GM08714 (cell line): Measurements from ENCODE around the gene CHN2.

Source experiments
- H3K4me3 ChIP-seq: fragments of 200-500 bp; sonication (Bioruptor generic); 2 replicates; pipeline ENCODE4 v1.5.1; 2014; ENCODE audit warnings: mild to moderate bottlenecking, low read length, inconsistent platforms
- ZNF274 ChIP-seq: IDR thresholded peaks from 2 replicates; pipeline ENCODE4 v1.6.1; 2012; ENCODE audit warnings: mild to moderate bottlenecking, low read depth, low read length

CHN2 gene

DNA sequence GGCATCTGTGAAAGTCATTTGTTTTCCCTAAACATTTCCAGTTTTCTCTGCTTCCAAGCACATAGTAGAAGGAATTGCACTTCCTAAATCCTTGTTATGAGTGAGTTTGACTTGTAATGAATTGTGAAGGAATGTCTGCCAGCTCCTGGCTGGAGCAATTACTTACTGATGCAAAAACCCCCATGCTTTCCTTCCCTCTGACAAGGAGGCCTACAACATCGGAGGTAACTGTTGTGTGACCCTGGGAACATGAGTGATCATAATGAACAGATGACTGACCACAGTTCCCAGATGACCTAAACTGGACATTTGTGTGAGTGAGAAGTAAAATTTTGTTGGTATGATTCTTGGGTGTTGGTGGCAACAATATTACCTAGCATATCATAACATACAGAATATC is 26.9 kb upstream of the CHN2 start:
- H3K4me3 ChIP-seq = no peak overlapping the region
- no peak for TF ChIP-seq ZNF274

DNA sequence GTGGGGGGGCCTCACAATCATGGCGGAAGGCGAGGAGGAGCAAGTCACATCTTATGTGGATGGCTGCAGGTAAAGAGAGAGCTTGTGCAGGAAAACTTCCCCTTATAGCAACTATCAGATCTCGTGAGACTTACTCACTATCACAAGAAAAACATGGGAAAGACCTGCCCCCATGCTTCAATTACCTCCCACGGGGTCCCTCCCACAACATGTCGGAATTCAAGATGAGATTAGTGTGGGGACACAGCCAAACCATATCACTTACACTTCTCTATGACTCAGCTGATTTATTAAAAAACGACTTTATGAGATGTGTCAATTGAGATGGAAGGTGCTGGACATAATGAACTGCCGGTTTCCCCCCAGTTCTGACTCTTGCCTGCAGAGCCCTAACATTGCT is 23.8 kb upstream of the CHN2 start:
- no peak for TF ChIP-seq ZNF274
- no peak overlapping the region for H3K4me3 ChIP-seq

DNA sequence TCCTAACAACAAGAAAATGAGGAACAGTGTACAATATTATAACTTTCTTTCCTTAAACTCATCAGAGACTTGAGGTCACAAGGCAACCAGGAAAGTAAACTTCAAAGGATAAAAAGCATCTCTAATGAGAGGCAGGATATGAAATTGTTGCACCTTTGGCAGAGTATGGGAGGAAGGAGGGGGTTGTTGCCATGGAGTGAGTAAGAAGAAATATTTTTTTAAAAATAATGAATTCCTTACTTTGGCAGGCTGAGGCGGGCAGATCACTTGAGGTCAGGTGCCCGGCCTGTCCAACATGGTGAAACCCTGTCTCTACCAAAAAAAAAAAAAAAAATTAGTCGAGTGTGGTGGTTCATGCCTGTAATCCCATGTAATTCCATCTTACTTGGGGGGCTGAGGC is 21.1 kb upstream of the CHN2 start:
- no peak overlapping the region for H3K4me3 ChIP-seq
- TF ChIP-seq ZNF274 = no peak

DNA sequence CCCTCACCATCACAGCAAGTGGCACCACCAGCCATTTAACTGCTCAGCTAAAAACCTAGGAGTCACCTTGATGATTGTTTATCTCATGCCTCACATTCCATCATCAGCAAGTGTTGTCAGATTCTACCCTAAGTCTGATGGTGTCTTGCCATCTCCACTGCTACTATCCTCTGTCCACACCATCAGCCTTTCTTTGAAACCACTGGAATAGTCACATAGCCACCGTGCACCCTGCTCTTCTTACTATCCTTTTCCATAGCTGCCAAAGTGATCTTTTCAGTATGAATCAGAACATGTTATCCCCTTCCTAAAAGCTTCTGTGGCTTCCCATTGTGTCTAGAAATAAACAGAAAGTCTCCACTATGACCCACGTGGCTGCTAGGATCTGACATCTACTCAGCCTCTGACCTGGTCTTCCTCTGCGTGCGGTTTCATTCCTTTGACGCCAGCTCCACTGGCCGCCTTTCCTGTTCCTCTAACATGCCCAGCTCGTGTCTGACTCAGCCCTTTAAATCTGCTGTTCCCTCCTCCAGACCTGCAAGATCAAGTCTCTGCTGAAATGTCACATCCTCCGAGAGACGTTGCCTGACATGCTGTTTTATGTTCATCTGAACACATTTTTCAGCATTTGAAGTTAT is 16.5 kb upstream of the CHN2 start:
- no peak overlapping the region for H3K4me3 ChIP-seq
- no peak for TF ChIP-seq ZNF274

DNA sequence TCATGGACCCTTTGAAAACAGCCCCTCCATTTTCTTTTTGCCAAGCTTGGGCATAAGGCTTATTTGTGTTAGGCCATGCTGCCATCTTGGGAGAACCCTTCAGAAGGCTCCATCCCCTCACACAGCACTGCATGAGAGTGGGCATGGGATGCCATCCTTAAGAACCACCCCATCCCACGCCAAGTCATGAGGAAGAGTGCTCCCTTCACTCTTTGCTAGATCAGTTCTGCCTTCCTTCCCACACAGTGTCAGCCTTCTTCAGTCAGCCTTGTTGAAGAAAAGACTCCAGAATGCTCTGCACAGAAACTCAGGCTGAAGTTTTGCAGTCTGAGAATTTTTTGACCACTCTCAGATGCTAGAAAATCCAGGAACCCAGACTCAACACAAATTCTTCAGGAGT is 15.5 kb upstream of the CHN2 start:
- H3K4me3 ChIP-seq = no peak overlapping the region
- no peak for TF ChIP-seq ZNF274

DNA sequence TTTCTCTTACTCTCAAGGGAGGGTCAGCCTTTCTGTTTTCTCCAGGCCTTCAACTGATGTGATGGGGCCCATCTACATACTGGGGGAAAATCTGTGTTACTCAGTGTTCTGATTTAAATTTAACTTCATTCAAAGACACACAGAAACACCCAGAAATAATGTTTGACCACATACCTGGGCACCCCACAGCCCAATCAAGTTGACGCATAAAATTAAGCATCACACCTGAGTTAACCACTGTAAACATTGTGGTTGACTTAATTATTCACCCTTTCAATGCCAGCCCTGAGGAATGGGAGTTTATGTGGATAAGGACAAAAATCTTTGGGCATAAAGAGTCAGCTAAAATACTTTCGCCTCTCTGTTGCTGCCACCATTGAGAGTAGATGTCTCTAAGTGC is 10.0 kb upstream of the CHN2 start:
- TF ChIP-seq ZNF274 = no peak
- no peak overlapping the region for H3K4me3 ChIP-seq

DNA sequence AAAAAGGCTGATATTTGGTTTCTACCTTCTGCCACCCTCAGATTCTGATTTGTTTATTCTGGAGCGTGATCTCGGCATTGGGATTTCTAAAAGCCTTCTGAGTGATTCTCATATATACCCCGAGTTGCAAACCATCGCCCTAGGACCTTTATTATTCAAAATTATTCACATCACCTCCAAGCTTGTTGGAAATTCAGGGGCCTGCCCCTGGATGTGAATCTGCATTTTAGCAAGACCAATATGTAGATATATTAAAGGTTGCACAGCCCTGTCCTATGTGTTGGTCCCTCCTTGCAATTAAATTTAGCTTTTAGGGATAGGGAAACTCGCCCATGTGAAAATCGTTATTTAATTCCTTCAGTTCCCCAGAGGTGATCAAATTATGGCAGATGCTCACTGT is 9.0 kb upstream of the CHN2 start:
- TF ChIP-seq ZNF274 = no peak
- H3K4me3 ChIP-seq = no peak overlapping the region

DNA sequence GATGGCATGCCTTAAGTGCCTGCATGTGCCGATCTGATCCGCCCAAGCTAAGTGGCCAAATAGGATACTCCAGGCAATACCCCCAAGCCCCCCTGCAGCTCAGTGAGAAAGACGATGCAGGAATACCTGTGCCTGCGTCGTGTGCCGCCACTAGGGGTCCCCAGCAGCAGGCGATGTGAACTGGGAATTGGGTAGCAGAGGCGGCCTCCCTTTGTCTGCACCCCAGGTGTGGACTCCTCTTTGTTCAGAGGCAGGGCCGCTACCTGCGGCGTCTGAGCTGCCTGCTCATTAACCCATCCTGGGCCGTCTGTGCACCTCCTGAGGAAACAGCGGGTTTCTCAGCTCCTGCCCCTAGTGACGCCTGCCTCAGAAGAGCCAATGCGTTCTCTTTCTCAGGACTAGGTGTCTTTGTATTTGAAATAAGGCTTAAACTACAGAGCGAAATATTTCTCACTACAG is 4.8 kb upstream of the CHN2 start:
- no peak overlapping the region for H3K4me3 ChIP-seq
- no peak for TF ChIP-seq ZNF274

DNA sequence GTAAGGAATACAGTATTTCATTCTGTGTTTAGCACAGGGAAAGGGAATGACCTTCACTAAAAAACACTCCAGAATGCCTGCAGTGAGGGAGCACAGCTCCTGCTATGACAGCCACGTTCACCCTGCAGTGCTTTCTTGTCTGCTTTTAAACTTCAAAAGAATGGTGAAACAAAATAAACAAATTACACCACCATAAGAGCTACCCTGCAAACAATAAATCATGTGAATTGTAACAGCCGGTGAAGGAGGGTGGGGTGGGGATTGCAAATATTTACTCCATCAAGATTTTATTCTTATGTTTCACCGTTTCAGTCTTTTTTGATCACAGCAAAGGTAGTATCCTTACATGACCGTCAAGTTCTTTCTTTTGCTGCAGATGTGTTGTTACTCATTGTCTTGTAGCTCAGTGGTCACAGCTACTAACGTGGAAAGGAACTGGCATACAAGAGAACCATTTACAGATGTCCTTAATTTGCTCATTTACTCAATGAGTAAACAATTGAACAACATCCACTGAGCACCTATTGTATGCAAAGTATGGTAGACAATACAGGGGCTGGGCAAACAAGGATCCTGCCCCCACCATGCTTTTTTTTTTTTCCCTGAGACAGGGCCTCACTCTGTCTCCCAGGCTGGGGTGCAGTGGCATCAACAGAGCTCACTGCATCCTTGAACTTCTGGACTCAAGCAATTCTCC is 4.1 kb upstream of the CHN2 start:
- TF ChIP-seq ZNF274 = no peak
- H3K4me3 ChIP-seq = no peak overlapping the region

DNA sequence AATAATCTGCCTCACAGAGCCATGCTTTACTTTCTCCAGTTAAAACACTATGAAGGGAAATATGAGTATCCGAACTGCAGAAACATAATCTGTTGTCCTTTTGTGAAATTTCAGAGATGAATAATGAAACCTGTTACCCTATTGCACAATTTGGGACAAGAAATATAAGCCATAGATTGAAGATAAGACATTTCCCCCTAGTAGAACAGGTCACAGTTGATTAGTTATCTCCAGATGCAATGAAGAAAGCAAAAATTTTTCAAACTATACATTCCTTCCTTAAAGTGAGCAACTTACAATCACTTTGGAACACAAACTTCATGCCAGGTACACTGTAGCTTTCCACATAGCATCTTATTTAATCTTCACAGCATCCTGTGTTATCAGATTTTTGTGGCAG is 2.3 kb upstream of the CHN2 start:
- TF ChIP-seq ZNF274 = no peak
- no peak overlapping the region for H3K4me3 ChIP-seq

DNA sequence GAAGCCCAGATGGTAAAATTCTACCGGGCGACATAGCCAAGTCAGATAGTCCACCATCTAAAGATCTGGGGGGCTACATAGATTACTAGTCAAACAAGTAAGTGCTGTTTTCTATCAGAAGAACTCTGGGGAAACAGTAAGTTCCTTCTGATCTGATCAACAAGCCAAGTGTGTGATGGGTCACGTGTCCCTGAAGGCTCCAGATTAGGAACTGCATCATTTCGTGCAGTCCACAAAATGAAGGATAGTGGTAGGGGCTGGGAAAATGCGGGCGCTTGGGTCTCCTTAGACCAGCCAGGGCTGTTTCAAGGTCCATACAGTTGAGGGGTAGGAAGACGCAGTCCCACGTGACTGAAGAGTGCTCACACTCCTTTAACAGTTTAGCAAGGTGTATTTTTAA is 1.8 kb upstream of the CHN2 start:
- H3K4me3 ChIP-seq = no peak overlapping the region
- no peak for TF ChIP-seq ZNF274

DNA sequence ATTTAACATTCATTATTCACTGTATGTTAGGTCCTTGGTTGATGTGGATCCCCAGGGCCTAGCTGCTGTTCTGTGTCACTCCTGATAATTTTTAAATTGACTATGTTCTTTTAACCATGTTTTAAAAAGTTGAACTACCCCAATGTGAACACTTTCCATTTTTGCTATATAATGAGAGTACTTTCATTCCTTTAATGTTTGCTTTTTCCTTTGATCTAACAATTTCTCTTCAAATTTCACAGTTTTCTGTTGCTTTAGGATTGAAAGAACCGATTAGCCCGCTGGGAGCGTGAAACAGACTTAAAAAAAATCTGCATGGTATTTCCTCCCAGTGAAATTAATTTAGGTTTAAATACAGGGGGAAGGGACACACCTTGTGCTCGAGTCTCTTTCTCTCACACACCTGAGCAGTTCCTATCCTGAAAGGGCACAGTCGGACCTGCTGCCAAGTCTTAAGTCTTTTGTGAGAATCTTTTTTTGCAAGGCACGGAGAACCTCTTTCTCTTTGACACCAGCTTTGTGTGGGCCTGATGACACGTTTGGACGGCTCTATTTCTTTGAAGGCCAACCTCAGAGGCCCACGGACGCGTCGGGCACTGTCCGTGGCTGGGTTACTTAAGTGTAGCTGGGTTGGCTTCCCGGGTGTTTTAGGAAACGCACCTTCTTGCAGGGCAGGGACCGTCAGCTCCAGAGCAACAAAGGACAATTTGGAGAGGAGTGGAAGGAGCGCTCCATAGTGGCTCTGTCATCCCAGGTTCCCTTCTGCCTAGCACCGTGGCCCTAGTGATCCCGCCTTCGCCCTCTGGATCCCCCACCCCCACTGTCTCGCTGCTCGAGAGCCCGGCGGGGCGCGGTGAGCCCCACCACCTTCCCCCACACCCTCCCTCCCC is 1.0 kb upstream of the CHN2 start:
- no peak overlapping the region for H3K4me3 ChIP-seq
- TF ChIP-seq ZNF274 = no peak

DNA sequence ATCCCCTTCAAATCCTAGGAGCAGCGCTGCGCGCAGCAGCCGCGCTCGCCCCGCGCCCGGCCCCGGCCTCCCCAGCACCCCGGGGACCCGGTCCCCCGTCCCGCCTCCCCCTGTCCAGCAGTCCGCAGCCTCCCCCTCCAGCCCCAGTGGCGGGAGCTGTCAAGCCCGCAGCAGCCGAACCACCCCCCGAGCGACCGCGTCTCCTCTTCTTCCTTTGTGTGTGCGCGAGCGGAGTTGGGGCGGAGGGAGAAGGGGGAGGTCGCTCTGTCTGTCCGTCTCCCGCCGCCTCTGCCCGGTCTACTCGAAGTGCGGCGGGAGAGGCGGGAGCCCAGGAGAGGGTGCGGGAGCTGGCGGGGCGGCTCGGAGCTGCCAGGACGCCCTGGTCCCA is 375 bp upstream of the CHN2 start:
- no peak for TF ChIP-seq ZNF274
- H3K4me3 ChIP-seq = peak overlapping the region; percentile 51

DNA sequence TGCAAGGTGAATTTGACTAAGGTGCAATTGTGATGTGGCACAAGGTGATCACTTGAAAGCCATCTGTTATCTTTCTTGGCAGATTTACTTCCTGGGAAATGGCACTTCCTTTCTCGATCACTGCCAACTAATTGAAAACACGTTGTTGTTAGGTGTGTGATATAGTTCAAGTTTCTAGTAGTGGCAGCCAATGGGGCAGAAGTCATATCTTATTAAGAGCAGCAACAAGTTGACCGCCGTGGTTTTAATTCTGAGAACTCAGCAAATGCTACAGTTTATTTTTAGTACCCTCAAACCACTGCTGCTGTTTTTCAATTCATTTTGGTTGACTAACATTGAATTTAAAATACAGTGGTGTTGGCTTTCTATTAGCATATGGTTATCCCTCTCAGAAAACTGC is 1.6 kb downstream of the CHN2 start:
- H3K4me3 ChIP-seq = no peak overlapping the region
- no peak for TF ChIP-seq ZNF274

DNA sequence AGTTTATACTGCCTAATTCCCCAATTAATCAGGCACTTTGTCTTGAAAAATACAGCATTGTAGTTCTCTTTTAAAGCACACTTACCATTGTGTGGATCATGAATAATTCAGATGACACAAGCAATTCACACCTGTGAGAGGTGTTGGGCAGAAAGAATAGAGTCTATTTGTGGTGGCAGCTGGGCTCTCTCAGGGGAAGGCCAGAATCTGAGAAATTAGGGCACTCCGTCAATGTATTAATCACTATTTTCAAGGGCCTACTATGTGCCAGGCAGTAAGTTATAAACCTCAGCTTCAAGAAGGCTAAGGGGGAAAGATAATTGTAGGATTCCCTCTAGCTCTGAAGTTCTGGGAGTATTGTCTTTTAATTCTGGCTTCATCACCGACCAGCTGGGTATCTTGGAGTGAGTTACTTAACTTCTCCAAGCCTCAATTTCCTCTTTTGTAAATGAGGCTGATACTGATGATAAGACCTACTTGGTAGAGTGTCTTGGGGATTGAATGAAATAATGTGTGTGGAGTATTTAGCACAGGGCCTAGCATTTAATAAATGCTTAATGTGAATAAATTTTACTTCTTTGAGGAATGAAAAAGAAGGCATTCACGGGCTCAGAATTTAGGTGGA is 2.5 kb downstream of the CHN2 start:
- no peak for TF ChIP-seq ZNF274
- H3K4me3 ChIP-seq = no peak overlapping the region

DNA sequence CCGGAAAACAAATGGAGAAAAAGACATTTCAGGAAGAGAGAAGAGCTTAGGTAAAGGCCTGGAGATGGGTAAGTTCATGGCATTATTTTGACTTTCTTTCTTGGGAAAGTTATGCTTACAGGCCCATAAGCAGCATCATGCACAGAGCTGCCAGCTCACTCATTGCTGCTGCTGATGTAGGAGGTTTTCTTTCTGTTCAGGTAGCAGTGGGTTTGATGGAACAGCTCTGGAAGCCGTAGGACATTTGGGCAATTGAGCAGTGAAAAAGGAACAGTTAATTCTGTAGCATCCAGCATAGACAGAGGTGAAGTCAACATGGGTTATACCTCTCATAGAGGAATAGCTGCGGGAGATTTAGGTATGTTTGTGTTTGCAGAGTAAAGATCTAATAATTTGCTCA is 3.3 kb downstream of the CHN2 start:
- no peak for TF ChIP-seq ZNF274
- H3K4me3 ChIP-seq = no peak overlapping the region
